ENCODE data around the gene TPPP2.

GRCh38 chr14:21077672-21078071, 47.7 kb downstream of the TPPP2 start:
- TF ChIP-seq MAX (CRISPR knock-in tag; IDR thresholded peaks at IDR 0.05) (no peak), SP1 (CRISPR knock-in tag; conservative IDR thresholded peaks at IDR 0.05) (no peak), FOXK1 (CRISPR knock-in tag; IDR thresholded peaks at IDR 0.05) (no peak), CTCF (IDR thresholded peaks at IDR 0.05) (no peak), CBFB (CRISPR knock-in tag; IDR thresholded peaks at IDR 0.05; ENCODE audit: low read depth) (no peak), ATF1 (CRISPR knock-in tag; IDR thresholded peaks at IDR 0.05) (no peak), NFYB (CRISPR knock-in tag; conservative IDR thresholded peaks at IDR 0.05; ENCODE audit: low read depth) (no peak), USF2 (CRISPR knock-in tag; IDR thresholded peaks at IDR 0.05) (no peak)
